HepG2 (cell line): Measurements from ENCODE around the gene ANKRD27. TPM values are rescaled to one million over a fixed set of nuclear protein-coding genes. Genes with fewer than 3 reads are reported as not detected.

Experiments
- ATAC-seq: fragments of 200-7000 bp; cut with Tn5 transposase; 3 replicates; pipeline ENCODE4 v1.9.1; 2020; ENCODE audit warnings: mild to moderate bottlenecking, moderate library complexity
- BruUV-seq: library from RNA; stranded (reverse); fragments of 400-500 nt; replicated peaks from 2 replicates; lab custom pipeline; 2021; lab: Mats Ljungman, UMichigan
- CTCF ChIA-PET: fragments of 300-600 bp; formaldehyde crosslinking; extraction: SDS; loops from one replicate; lab custom pipeline; 2021; ENCODE audit warnings: low total read pairs, inconsistent platforms, low intra/inter-chr PET ratio; lab: Yijun Ruan, JAX
- POLR2A ChIA-PET: fragments of 350-600 bp; sonication (Branson Sonifier 250); formaldehyde crosslinking; loops from one replicate; lab custom pipeline; 2020; ENCODE audit warnings: antibody characterized with exemption, inconsistent platforms; lab: Yijun Ruan, JAX
- DNase-seq: peaks from one replicate; pipeline ENCODE4 v3.0.0-alpha.2; 2015; ENCODE audit warnings: low spot score
- FAIRE-seq: peaks from 3 replicates; lab custom pipeline; 2011; peaks lifted over from hg19 to GRCh38; lab: Jason Lieb, UNC
- H2AFZ ChIP-seq: one replicate; pipeline ENCODE4 v1.6.1; 2011; ENCODE audit warnings: low read length, inconsistent platforms
- H3K27ac ChIP-seq: fragments of 300-600 bp; 3 replicates; pipeline ENCODE4 v1.8.0; 2011; ENCODE audit warnings: mixed run types, mild to moderate bottlenecking, mixed read lengths, low read length, inconsistent platforms; ENCODE audit not compliant: insufficient read depth; ENCODE audit errors: extremely low read length
- H3K27me3 ChIP-seq, 2 experiments: fragments of 200-600 bp in 1 of 2; 2 replicates in 1 of 2; 3 replicates in 1 of 2; pipeline versions ENCODE4 v1.6.0 to v1.8.0; 2011; ENCODE audit warnings: low read length in 2 of 2, mild to moderate bottlenecking in 2 of 2, moderate library complexity in 2 of 2, inconsistent platforms in 1 of 2; ENCODE audit not compliant: insufficient read depth in 2 of 2, control insufficient read depth in 1 of 2
- H3K36me3 ChIP-seq, 2 experiments: fragments of 200-600 bp in 1 of 2; replicated peaks in 1 of 2; 2 replicates in 1 of 2; 3 replicates in 1 of 2; pipeline versions ENCODE4 v1.5.1 to v1.8.0; 2011; ENCODE audit warnings: low read length in 2 of 2, inconsistent platforms in 1 of 2; ENCODE audit not compliant: insufficient read depth in 2 of 2, control insufficient read depth in 1 of 2
- H3K4me1 ChIP-seq: 2 replicates; pipeline ENCODE4 v1.5.1; 2012; ENCODE audit warnings: low read length, inconsistent platforms; ENCODE audit not compliant: insufficient read depth
- H3K4me2 ChIP-seq: 2 replicates; pipeline ENCODE4 v1.6.0; 2011; ENCODE audit warnings: low read depth, low read length, inconsistent platforms
- H3K4me3 ChIP-seq, 3 experiments: fragments of 200-600 bp in 1 of 3; sonication (generic), shearing (Covaris generic) in 1 of 3; replicated peaks in 1 of 3; 2 replicates each; pipeline ENCODE4 v1.5.1; 2011 to 2016; ENCODE audit warnings: low read length in 3 of 3, inconsistent platforms in 2 of 3, low read depth in 2 of 3, mild to moderate bottlenecking in 2 of 3, control low read depth in 1 of 3, mixed read lengths in 1 of 3; ENCODE audit not compliant: insufficient read depth in 1 of 3
- H3K79me2 ChIP-seq: one replicate; pipeline ENCODE4 v1.6.1; 2011; ENCODE audit warnings: low read length, inconsistent platforms; ENCODE audit not compliant: insufficient read depth
- H3K9ac ChIP-seq: 2 replicates; pipeline ENCODE4 v1.6.0; 2011; ENCODE audit warnings: mild to moderate bottlenecking, low read depth, low read length, inconsistent platforms; ENCODE audit not compliant: insufficient read depth
- H3K9me3 ChIP-seq: 2 replicates; pipeline ENCODE4 v1.5.1; 2012; ENCODE audit warnings: mild to moderate bottlenecking, low read length
- H4K20me1 ChIP-seq: 2 replicates; pipeline ENCODE4 v1.6.0; 2011; ENCODE audit warnings: inconsistent platforms, mild to moderate bottlenecking, low read length, moderate library complexity; ENCODE audit not compliant: insufficient read depth
- ETV6 ChIP-seq: sonication (generic); formaldehyde crosslinking; conservative IDR thresholded peaks from 2 replicates; pipeline ENCODE4 v1.4.0; 2020; ENCODE audit warnings: missing genetic modification reagents
- HOXA9 ChIP-seq: sonication (generic); formaldehyde crosslinking; IDR thresholded peaks from 2 replicates; pipeline ENCODE4 v1.8.1; 2022; ENCODE audit warnings: missing genetic modification reagents, mild to moderate bottlenecking, moderate library complexity, borderline replicate concordance
- SOX5 ChIP-seq: IDR thresholded peaks from 2 replicates; pipeline ENCODE4 v1.6.1; 2016; ENCODE audit warnings: borderline replicate concordance
- ZBTB38 ChIP-seq: sonication (generic); formaldehyde crosslinking; IDR thresholded peaks from 2 replicates; pipeline ENCODE4 v1.5.1; 2020; ENCODE audit warnings: mild to moderate bottlenecking, missing genetic modification reagents
- ZNF441 ChIP-seq: sonication (generic); formaldehyde crosslinking; IDR thresholded peaks from 2 replicates; pipeline ENCODE4 v1.7.0; 2021; ENCODE audit warnings: missing genetic modification reagents, borderline replicate concordance
- ZSCAN21 ChIP-seq: sonication (generic); formaldehyde crosslinking; IDR thresholded peaks from 2 replicates; pipeline ENCODE4 v1.8.0; 2022; ENCODE audit warnings: mild to moderate bottlenecking, missing genetic modification reagents, moderate library complexity, borderline replicate concordance
- WGBS: methylation state at CpG from one replicate; pipeline ENCODE4 v1.1.6; 2017; ENCODE audit warnings: low lambda C conversion rate; 5-methylcytosine and 5-hydroxymethylcytosine counted together
- in situ Hi-C: cut with HindIII; loops from 2 replicates; pipeline ENCODE4 v1.10.0; 2017; ENCODE audit warnings: low pct_unique_long_range_greater_than_20kb; ENCODE audit not compliant: extremely low pct_ligation_motif_present
- intact Hi-C: fragments of 100-400 bp; cut with micrococcal nuclease; formaldehyde crosslinking; loops from one replicate; pipeline ENCODE4 v1.10.0; 2022; ENCODE audit not compliant: unreplicated experiment
- polyA plus RNA-seq, 8 experiments: library from polyadenylated mRNA; depleted of rRNA in 3 of 8; stranded (reverse) in 7 of 8; unstranded in 1 of 8; fragments of >200 nt; fragmentation: Illumina TruSeq in 4 of 8; extraction: Trizol in 4 of 8; gene quantifications; 2 replicates each; pipeline versions ENCODE4 v1.2.1 to v1.2.3, GENCODE V29; 2011 to 2016; ENCODE audit warnings: low read depth in 4 of 8, missing spikeins in 1 of 8, mixed read lengths in 1 of 8; ENCODE audit not compliant: insufficient read depth in 1 of 8
- total RNA-seq, 5 experiments: library from RNA; depleted of rRNA; stranded (reverse); fragments of >200 nt; fragmentation: Illumina TruSeq; extraction: Trizol; gene quantifications; 2 replicates each; pipeline ENCODE4 v1.2.3, GENCODE V29; 2016; ENCODE audit warnings: low read depth in 1 of 5
- TF ChIP-seq, protein P1 (sequence below): IDR thresholded peaks from 2 replicates; pipeline ENCODE4 v1.6.1; 2016; ENCODE audit warnings: missing compliant biosample characterization, missing genetic modification reagents, borderline replicate concordance

Gene ANKRD27
- total and polyA plus RNA-seq, 2 of the 13 experiments (the other 11 are each of a cell fraction or from before 2014, with no cell fraction given) = 22.2 to 23.7 TPM

- Histone ChIP-seq H4K20me1 (peaks cover 4% of the 10 kb centered on the region; the same call in 1 of the 2 replicates), H3K9me3 (no peaks in the 10 kb centered on the region), H3K27me3 (no peaks in the 10 kb centered on the region), H3K36me3 (no peaks in the 10 kb centered on the region), H3K9ac (peak overlapping the region; percentile 79), H3K27ac (no peak overlapping the region), H3K79me2 (peaks cover 11% of the 10 kb centered on the region), H3K4me3 (peak overlapping the region; percentile 54 to 75 (median 59); a peak in 5 of 6 replicates), H3K4me2 (peak overlapping the region; percentile 91), H2AFZ (no peak overlapping the region), H3K4me1 (peaks cover 65% of the 10 kb centered on the region)
- no peak for FAIRE-seq
- intact Hi-C loops (loop anchor here (5.0 kb wide), 1 partner anchor 285 kb away; no protein-coding TSS in a partner anchor), in situ Hi-C loops (loop anchor here (10.0 to 25.0 kb wide), 2 partner anchors 282 to 445 kb away; partner anchors contain the start of genes CEP89, FAAP24 and WDR88)
- CTCF ChIA-PET = no interaction called here
- BruUV-seq = no TSS peak
- no peak for DNase-seq
- TF ChIP-seq, protein P1, sequence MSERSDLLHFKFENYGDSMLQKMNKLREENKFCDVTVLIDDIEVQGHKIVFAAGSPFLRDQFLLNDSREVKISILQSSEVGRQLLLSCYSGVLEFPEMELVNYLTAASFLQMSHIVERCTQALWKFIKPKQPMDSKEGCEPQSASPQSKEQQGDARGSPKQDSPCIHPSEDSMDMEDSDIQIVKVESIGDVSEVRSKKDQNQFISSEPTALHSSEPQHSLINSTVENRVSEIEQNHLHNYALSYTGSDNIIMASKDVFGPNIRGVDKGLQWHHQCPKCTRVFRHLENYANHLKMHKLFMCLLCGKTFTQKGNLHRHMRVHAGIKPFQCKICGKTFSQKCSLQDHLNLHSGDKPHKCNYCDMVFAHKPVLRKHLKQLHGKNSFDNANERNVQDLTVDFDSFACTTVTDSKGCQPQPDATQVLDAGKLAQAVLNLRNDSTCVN = no peak
- TF ChIP-seq HOXA9 (CRISPR knock-in tag) = no peak
- TF ChIP-seq ZBTB38 = 0 out of 2 replicates have a peak, but pooled peaks have one; percentile 0
- TF ChIP-seq SOX5 (CRISPR knock-in tag) = no peak
- TF ChIP-seq ZSCAN21 (CRISPR knock-in tag) = no peak
- TF ChIP-seq ETV6 (CRISPR knock-in tag) = no peak
- TF ChIP-seq ZNF441 (CRISPR knock-in tag) = no peak
- no peak; the same call in 2 of the 3 replicates for ATAC-seq
- 79% methylated on average over 4 of the region's 7 CpGs for WGBS
- POLR2A ChIA-PET = no interaction called here
Measured at GRCh38 chr19:32692727-32693061, 17.7 kb upstream of the ANKRD27 start.
